HG02973 (cell line): ENCODE results near the gene C11orf87.

Source experiments
- ATAC-seq: cut with Tn5 transposase; IDR thresholded peaks from one replicate; pipeline ENCODE4 v1.9.1; 2021; ENCODE audit warnings: moderate library complexity; ENCODE audit not compliant: unreplicated experiment

C11orf87 gene

GRCh38 chr11:109421981-109422869 lies at the start of gene C11orf87:
Gene C11orf87 (plus strand): TSS chr11:109422190. CDS start chr11:109423634, 1,444 bp downstream.
- ATAC-seq: no peak

GRCh38 chr11:109374032-109374431 lies 48.0 kb upstream of the C11orf87 start:
- ATAC-seq: no peak

GRCh38 chr11:109374441-109374840 lies 47.5 kb upstream of the C11orf87 start:
- ATAC-seq: no peak

GRCh38 chr11:109377039-109377742 lies 44.8 kb upstream of the C11orf87 start:
- no peak for ATAC-seq

- ATAC-seq: no peak
Measured at GRCh38 chr11:109378034-109378433, 44.0 kb upstream of the C11orf87 start.

- no peak for ATAC-seq
Measured at GRCh38 chr11:109383306-109383705, 38.7 kb upstream of the C11orf87 start.

- no peak for ATAC-seq
Measured at GRCh38 chr11:109384873-109385272, 37.1 kb upstream of the C11orf87 start.

GRCh38 chr11:109388982-109389381 lies 33.0 kb upstream of the C11orf87 start:
- ATAC-seq: no peak

- no peak for ATAC-seq
Measured at GRCh38 chr11:109390752-109391151, 31.2 kb upstream of the C11orf87 start.

- no peak for ATAC-seq
Measured at GRCh38 chr11:109401545-109401944, 20.4 kb upstream of the C11orf87 start.

GRCh38 chr11:109405671-109406070 lies 16.3 kb upstream of the C11orf87 start:
- ATAC-seq: no peak

GRCh38 chr11:109416601-109417000 lies 5.4 kb upstream of the C11orf87 start:
- no peak for ATAC-seq

- ATAC-seq: no peak
Measured at GRCh38 chr11:109422870-109423465, 978 bp downstream of the C11orf87 start.

- no peak for ATAC-seq
Measured at GRCh38 chr11:109423466-109424190, 1.6 kb downstream of the C11orf87 start.

- no peak for ATAC-seq
Measured at GRCh38 chr11:109424901-109425300, 2.9 kb downstream of the C11orf87 start.

GRCh38 chr11:109425554-109425953 lies 3.6 kb downstream of the C11orf87 start:
- no peak for ATAC-seq

- no peak for ATAC-seq
Measured at GRCh38 chr11:109426442-109427240, 4.7 kb downstream of the C11orf87 start.

GRCh38 chr11:109432105-109432504 lies 10.1 kb downstream of the C11orf87 start:
- no peak for ATAC-seq

- ATAC-seq: no peak
Measured at GRCh38 chr11:109433753-109434256, 11.8 kb downstream of the C11orf87 start.
